ENCODE measurements around the gene TOX3. TPM values are rescaled to one million over a fixed set of nuclear protein-coding genes. Genes with fewer than 3 reads are reported as not detected.

TOX3 gene
- total and polyA plus RNA-seq, 2 donors (not counting 1 experiment from before 2014, with no cell fraction given), result not detected

- H3K79me2 ChIP-seq (ENCODE audit: control insufficient read depth, insufficient read depth, low read length), result no peaks in the 10 kb centered on the region
- ChIA-PET CTCF (no interaction called here), POLR2A (no interaction called here)
- WGBS (ENCODE audit: insufficient coverage), result 83% methylated on average over 1 of the region's 1 CpG
- no peaks in the 10 kb centered on the region for H3K4me1 ChIP-seq (ENCODE audit: control insufficient read depth in 2 of 2, insufficient read depth in 2 of 2, low read length in 2 of 2)
- H4K20me1 ChIP-seq (ENCODE audit: control insufficient read depth, insufficient read depth, low read length, poor library complexity, severe bottlenecking), result no peaks in the 10 kb centered on the region
- ATAC-seq (ENCODE audit: low read depth) (no peak), DNase-seq (no peak)
- intact Hi-C loops (cut with micrococcal nuclease), result no loop called here
- no peak overlapping the region for H2AFZ ChIP-seq (ENCODE audit: insufficient read depth, low read depth, low read length, poor library complexity, severe bottlenecking)
- Mint-ChIP-seq H3K4me3 (no peak overlapping the region), H3K9me3 (ENCODE audit: insufficient read depth) (peaks cover 2% of the 10 kb centered on the region), H3K4me1 (no peaks in the 10 kb centered on the region), H3K27me3 (no peaks in the 10 kb centered on the region), H3K27ac (no peak overlapping the region)
- H3K4me2 ChIP-seq (replicated peaks; ENCODE audit: low read depth, low read length, poor library complexity, severe bottlenecking), result no peak overlapping the region
- H3K9ac ChIP-seq (ENCODE audit: low read length), result no peak overlapping the region
- TF ChIP-seq EZH2 (IDR thresholded peaks at IDR 0.05; ENCODE audit: borderline replicate concordance, insufficient read depth, low read depth, low read length, poor library complexity, severe bottlenecking), result no peak
- no peak for TF ChIP-seq CTCF (IDR thresholded peaks at IDR 0.05)
- H3K9me3 ChIP-seq (ENCODE audit: control extremely low read depth in 1 of 3, control insufficient read depth in 2 of 3, insufficient read depth in 1 of 3, low read length in 2 of 3), result no peaks in the 10 kb centered on the region
- no peaks in the 10 kb centered on the region for H3K36me3 ChIP-seq (replicated peaks in 1 of 2; ENCODE audit: control extremely low read depth in 1 of 2, control insufficient read depth in 1 of 2, extremely low read depth in 1 of 2, insufficient read depth in 2 of 2, low read length in 1 of 2)
- no peak overlapping the region for H3K27ac ChIP-seq (ENCODE audit: low read length in 2 of 2)
- no peak overlapping the region for H3K4me3 ChIP-seq (ENCODE audit: control extremely low read depth in 1 of 5, extremely low read depth in 1 of 5, insufficient read depth in 1 of 5, low read depth in 2 of 5, low read length in 4 of 5)
- H3K27me3 ChIP-seq (replicated peaks in 1 of 4; ENCODE audit: control extremely low read depth in 1 of 4, control insufficient read depth in 3 of 4, insufficient read depth in 4 of 4, low read length in 3 of 4), result no peaks in the 10 kb centered on the region
Observed at GRCh38 chr16:52405441-52405840, 141.5 kb downstream of the TOX3 start.

GRCh38 chr16:52404546-52404945 lies 142.4 kb downstream of the TOX3 start:
- Histone ChIP-seq H2AFZ (ENCODE audit: insufficient read depth, low read depth, low read length, poor library complexity, severe bottlenecking) (no peak overlapping the region), H3K79me2 (ENCODE audit: control insufficient read depth, insufficient read depth, low read length) (no peaks in the 10 kb centered on the region), H3K27ac (ENCODE audit: low read length in 2 of 2) (no peak overlapping the region), H4K20me1 (ENCODE audit: control insufficient read depth, insufficient read depth, low read length, poor library complexity, severe bottlenecking) (no peaks in the 10 kb centered on the region), H3K4me3 (ENCODE audit: control extremely low read depth in 1 of 5, extremely low read depth in 1 of 5, insufficient read depth in 1 of 5, low read depth in 2 of 5, low read length in 4 of 5) (no peak overlapping the region), H3K4me2 (replicated peaks; ENCODE audit: low read depth, low read length, poor library complexity, severe bottlenecking) (no peak overlapping the region), H3K27me3 (replicated peaks in 1 of 4; ENCODE audit: control extremely low read depth in 1 of 4, control insufficient read depth in 3 of 4, insufficient read depth in 4 of 4, low read length in 3 of 4) (no peaks in the 10 kb centered on the region), H3K36me3 (replicated peaks in 1 of 2; ENCODE audit: control extremely low read depth in 1 of 2, control insufficient read depth in 1 of 2, extremely low read depth in 1 of 2, insufficient read depth in 2 of 2, low read length in 1 of 2) (no peaks in the 10 kb centered on the region), H3K9me3 (ENCODE audit: control extremely low read depth in 1 of 3, control insufficient read depth in 2 of 3, insufficient read depth in 1 of 3, low read length in 2 of 3) (no peaks in the 10 kb centered on the region), H3K4me1 (ENCODE audit: control insufficient read depth in 2 of 2, insufficient read depth in 2 of 2, low read length in 2 of 2) (no peaks in the 10 kb centered on the region), H3K9ac (ENCODE audit: low read length) (no peak overlapping the region)
- no peaks in the 10 kb centered on the region for H3K4me1 Mint-ChIP-seq
- no peak for ATAC-seq (ENCODE audit: low read depth)
- H3K27ac Mint-ChIP-seq, result no peak overlapping the region
- ChIA-PET CTCF (no interaction called here), POLR2A (no interaction called here)
- peaks cover 2% of the 10 kb centered on the region for H3K9me3 Mint-ChIP-seq (ENCODE audit: insufficient read depth)
- no peak for DNase-seq
- H3K27me3 Mint-ChIP-seq, result no peaks in the 10 kb centered on the region
- TF ChIP-seq EZH2 (IDR thresholded peaks at IDR 0.05; ENCODE audit: borderline replicate concordance, insufficient read depth, low read depth, low read length, poor library complexity, severe bottlenecking) (no peak), CTCF (IDR thresholded peaks at IDR 0.05) (no peak)
- 100% methylated on average over 2 of the region's 2 CpGs for whole genome bisulfite sequencing (ENCODE audit: insufficient coverage)
- intact Hi-C loops (cut with micrococcal nuclease), result no loop called here
- no peak overlapping the region for H3K4me3 Mint-ChIP-seq
